HepG2 (cell line): ENCODE measurements around the gene PIP5K1A. TPM values are rescaled to one million over a fixed set of nuclear protein-coding genes. Genes with fewer than 3 reads are reported as not detected.

Experiments used
- ADNP ChIP-seq: sonication (generic); formaldehyde crosslinking; IDR thresholded peaks from 2 replicates; pipeline ENCODE4 v1.4.0; 2020; ENCODE audit warnings: missing genetic modification reagents
- AKAP8 ChIP-seq: sonication (generic); formaldehyde crosslinking; IDR thresholded peaks from 2 replicates; pipeline ENCODE4 v1.5.1; 2020; ENCODE audit warnings: mild to moderate bottlenecking, missing genetic modification reagents
- CBX1 ChIP-seq: IDR thresholded peaks from one replicate; pipeline ENCODE4 v1.6.1; 2016; ENCODE audit warnings: antibody characterized with exemption, low read depth
- CHCHD3 ChIP-seq: sonication (generic); formaldehyde crosslinking; IDR thresholded peaks from 2 replicates; pipeline ENCODE4 v1.8.0; 2022; ENCODE audit warnings: mild to moderate bottlenecking, missing genetic modification reagents, moderate library complexity
- FOSL2 ChIP-seq: sonication (generic); formaldehyde crosslinking; IDR thresholded peaks from 2 replicates; pipeline ENCODE4 v1.4.0; 2020; ENCODE audit warnings: missing genetic modification reagents
- HES4 ChIP-seq: sonication (generic); formaldehyde crosslinking; IDR thresholded peaks from 2 replicates; pipeline ENCODE4 v1.9.0; 2021; ENCODE audit warnings: mild to moderate bottlenecking, missing genetic modification reagents, borderline replicate concordance
- HNRNPL ChIP-seq: fragments of 200-400 bp; formaldehyde crosslinking; IDR thresholded peaks from 2 replicates; pipeline ENCODE4 v1.6.1; 2017; ENCODE audit warnings: mild to moderate bottlenecking, low read depth, low read length
- HOXA7 ChIP-seq: sonication (generic); formaldehyde crosslinking; IDR thresholded peaks from 2 replicates; pipeline ENCODE4 v1.8.1; 2022; ENCODE audit warnings: mild to moderate bottlenecking, missing genetic modification reagents, moderate library complexity
- IRX3 ChIP-seq: sonication (generic); formaldehyde crosslinking; IDR thresholded peaks from 2 replicates; pipeline ENCODE4 v1.8.1; 2023; ENCODE audit warnings: mild to moderate bottlenecking, low read depth, missing genetic modification reagents, borderline replicate concordance
- NAIF1 ChIP-seq: sonication (generic); formaldehyde crosslinking; IDR thresholded peaks from 2 replicates; pipeline ENCODE4 v1.5.0; 2020; ENCODE audit warnings: mild to moderate bottlenecking, missing genetic modification reagents, borderline replicate concordance
- SNRNP70 ChIP-seq: fragments of 200-400 bp; formaldehyde crosslinking; IDR thresholded peaks from 2 replicates; pipeline ENCODE4 v1.6.1; 2017; ENCODE audit warnings: mild to moderate bottlenecking, low read depth, low read length, moderate library complexity
- YY1 ChIP-seq: IDR thresholded peaks from 2 replicates; pipeline ENCODE4 v1.6.1; 2011; ENCODE audit warnings: low read length, low read depth, moderate library complexity, mild to moderate bottlenecking; ENCODE audit not compliant: insufficient read depth, insufficient replicate concordance
- ZC3H4 ChIP-seq: sonication (generic); formaldehyde crosslinking; IDR thresholded peaks from 2 replicates; pipeline ENCODE4 v1.4.0; 2020; ENCODE audit warnings: missing genetic modification reagents, borderline replicate concordance
- ZFY ChIP-seq: sonication (generic); formaldehyde crosslinking; IDR thresholded peaks from 2 replicates; pipeline ENCODE4 v1.4.0; 2020; ENCODE audit warnings: missing genetic modification reagents
- ZNF10 ChIP-seq: sonication (generic); formaldehyde crosslinking; IDR thresholded peaks from 2 replicates; pipeline ENCODE4 v1.4.0; 2020; ENCODE audit warnings: mild to moderate bottlenecking, low read depth, missing genetic modification reagents, borderline replicate concordance
- ZNF224 ChIP-seq: sonication (generic); formaldehyde crosslinking; IDR thresholded peaks from 2 replicates; pipeline ENCODE4 v1.5.0; 2020; ENCODE audit warnings: mild to moderate bottlenecking, missing genetic modification reagents
- ZNF3 ChIP-seq: IDR thresholded peaks from 2 replicates; pipeline ENCODE4 v1.7.0; 2017; ENCODE audit warnings: inconsistent platforms
- ZNF333 ChIP-seq: sonication (generic); formaldehyde crosslinking; IDR thresholded peaks from 2 replicates; pipeline ENCODE4 v1.4.0; 2020; ENCODE audit warnings: mild to moderate bottlenecking, missing genetic modification reagents, borderline replicate concordance
- ZNF460 ChIP-seq: sonication (generic); formaldehyde crosslinking; IDR thresholded peaks from 2 replicates; pipeline ENCODE4 v1.5.1; 2020; ENCODE audit warnings: missing genetic modification reagents, mild to moderate bottlenecking, borderline replicate concordance
- ZNF484 ChIP-seq: sonication (generic); formaldehyde crosslinking; IDR thresholded peaks from 2 replicates; pipeline ENCODE4 v1.5.1; 2020; ENCODE audit warnings: mild to moderate bottlenecking, low read depth, missing genetic modification reagents, borderline replicate concordance
- ZNF607 ChIP-seq: sonication (generic); formaldehyde crosslinking; IDR thresholded peaks from 2 replicates; pipeline ENCODE4 v1.5.1; 2020; ENCODE audit warnings: missing genetic modification reagents, mild to moderate bottlenecking, borderline replicate concordance
- ZNF775 ChIP-seq: sonication (generic); formaldehyde crosslinking; IDR thresholded peaks from 2 replicates; pipeline ENCODE4 v1.4.0; 2020; ENCODE audit warnings: missing genetic modification reagents, mild to moderate bottlenecking, moderate library complexity, borderline replicate concordance
- ZNF883 ChIP-seq: sonication (generic); formaldehyde crosslinking; IDR thresholded peaks from 2 replicates; pipeline ENCODE4 v1.5.1; 2020; ENCODE audit warnings: mild to moderate bottlenecking, missing genetic modification reagents; ENCODE audit errors: not compliant biosample characterization
- polyA plus RNA-seq, 8 experiments: library from polyadenylated mRNA; depleted of rRNA in 3 of 8; stranded (reverse) in 7 of 8; unstranded in 1 of 8; fragments of >200 nt; fragmentation: Illumina TruSeq in 4 of 8; extraction: Trizol in 4 of 8; gene quantifications; 2 replicates each; pipeline versions ENCODE4 v1.2.1 to v1.2.3, GENCODE V29; 2011 to 2016; ENCODE audit warnings: low read depth in 4 of 8, missing spikeins in 1 of 8, mixed read lengths in 1 of 8; ENCODE audit not compliant: insufficient read depth in 1 of 8
- total RNA-seq, 5 experiments: library from RNA; depleted of rRNA; stranded (reverse); fragments of >200 nt; fragmentation: Illumina TruSeq; extraction: Trizol; gene quantifications; 2 replicates each; pipeline ENCODE4 v1.2.3, GENCODE V29; 2016; ENCODE audit warnings: low read depth in 1 of 5
- TF ChIP-seq, protein P1 (sequence below): sonication (generic); formaldehyde crosslinking; IDR thresholded peaks from 2 replicates; pipeline ENCODE4 v1.5.0; 2020; ENCODE audit warnings: mild to moderate bottlenecking, missing genetic modification reagents
- TF ChIP-seq, protein P2 (sequence below): IDR thresholded peaks from 2 replicates; pipeline ENCODE4 v1.6.1; 2016; ENCODE audit warnings: low read depth, control low read depth
- TF ChIP-seq, protein P3 (sequence below): IDR thresholded peaks from 2 replicates; pipeline ENCODE4 v1.6.1; 2016; ENCODE audit warnings: mild to moderate bottlenecking

The PIP5K1A gene
- total and polyA plus RNA-seq, 2 of the 13 experiments (the other 11 are each of a cell fraction or from before 2014, with no cell fraction given): 45.3 to 65.1 TPM

DNA sequence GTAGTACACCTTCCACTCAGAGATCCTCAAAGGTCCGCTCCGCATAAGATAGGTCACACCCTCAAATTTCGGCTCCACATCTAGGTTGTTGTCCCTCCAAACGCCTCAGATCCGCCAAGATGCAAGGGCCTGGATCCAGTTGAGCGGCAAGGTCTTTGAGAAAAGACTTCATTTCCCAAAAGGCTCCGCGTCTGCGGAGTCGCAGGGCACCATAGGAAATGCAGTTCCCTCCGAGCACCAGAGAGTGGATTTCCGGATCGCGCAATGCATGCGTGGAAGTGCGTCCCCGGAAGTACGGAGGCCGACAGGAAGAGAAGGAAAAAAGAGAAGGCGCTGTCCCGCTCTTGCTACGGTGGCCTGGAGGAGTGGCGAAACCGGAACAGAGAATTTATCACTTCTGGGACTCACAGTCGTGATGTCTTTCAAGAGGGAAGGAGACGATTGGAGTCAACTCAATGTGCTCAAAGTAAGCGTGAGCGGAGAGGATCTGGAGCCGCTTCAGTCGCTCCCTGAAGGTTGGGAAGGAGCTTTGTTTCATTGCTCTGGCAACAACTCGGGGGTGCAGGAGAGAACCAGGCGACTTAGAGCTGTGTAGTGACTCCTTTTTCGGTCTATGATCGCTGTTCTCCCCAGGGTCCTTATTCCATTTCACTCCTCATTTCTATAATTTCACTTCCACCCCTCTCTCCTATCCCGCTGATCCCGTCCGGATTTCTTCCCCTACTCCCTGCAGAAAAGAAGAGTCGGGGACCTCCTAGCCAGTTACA lies 32.4 kb upstream of the PIP5K1A start, which contains the start of the genes LYSMD1 and SCNM1 (continued):
- TF ChIP-seq ZC3H4 (CRISPR knock-in tag) (no peak), FOSL2 (CRISPR knock-in tag) (peak; percentile 49), ZNF224 (peak; percentile 72; the same call in 1 of the 2 replicates), ZNF460 (CRISPR knock-in tag) (no peak), HES4 (CRISPR knock-in tag) (peak; percentile 18; the same call in 1 of the 2 replicates), CHCHD3 (no peak), ZNF607 (CRISPR knock-in tag) (no peak; the same call in 1 of the 2 replicates), ZNF883 (CRISPR knock-in tag) (no peak), HNRNPL (no peak), IRX3 (no peak), ZNF484 (no peak), ZNF775 (CRISPR knock-in tag) (no peak), SNRNP70 (no peak), NAIF1 (no peak; the same call in 1 of the 2 replicates), ZNF333 (CRISPR knock-in tag) (no peak), ZNF3 (CRISPR knock-in tag) (no peak), YY1 (no peak), ADNP (CRISPR knock-in tag) (no peak), ZFY (peak; percentile 99), HOXA7 (CRISPR knock-in tag) (no peak), CBX1 (peak; percentile 13), ZNF10 (CRISPR knock-in tag) (no peak), AKAP8 (CRISPR knock-in tag) (no peak)
- TF ChIP-seq, protein P1, sequence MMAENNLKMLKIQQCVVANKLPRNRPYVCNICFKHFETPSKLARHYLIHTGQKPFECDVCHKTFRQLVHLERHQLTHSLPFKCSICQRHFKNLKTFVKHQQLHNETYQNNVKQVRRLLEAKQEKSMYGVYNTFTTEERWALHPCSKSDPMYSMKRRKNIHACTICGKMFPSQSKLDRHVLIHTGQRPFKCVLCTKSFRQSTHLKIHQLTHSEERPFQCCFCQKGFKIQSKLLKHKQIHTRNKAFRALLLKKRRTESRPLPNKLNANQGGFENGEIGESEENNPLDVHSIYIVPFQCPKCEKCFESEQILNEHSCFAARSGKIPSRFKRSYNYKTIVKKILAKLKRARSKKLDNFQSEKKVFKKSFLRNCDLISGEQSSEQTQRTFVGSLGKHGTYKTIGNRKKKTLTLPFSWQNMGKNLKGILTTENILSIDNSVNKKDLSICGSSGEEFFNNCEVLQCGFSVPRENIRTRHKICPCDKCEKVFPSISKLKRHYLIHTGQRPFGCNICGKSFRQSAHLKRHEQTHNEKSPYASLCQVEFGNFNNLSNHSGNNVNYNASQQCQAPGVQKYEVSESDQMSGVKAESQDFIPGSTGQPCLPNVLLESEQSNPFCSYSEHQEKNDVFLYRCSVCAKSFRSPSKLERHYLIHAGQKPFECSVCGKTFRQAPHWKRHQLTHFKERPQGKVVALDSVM (CRISPR knock-in tag): peak; percentile 46; the same call in 1 of the 2 replicates
- TF ChIP-seq, protein P2, sequence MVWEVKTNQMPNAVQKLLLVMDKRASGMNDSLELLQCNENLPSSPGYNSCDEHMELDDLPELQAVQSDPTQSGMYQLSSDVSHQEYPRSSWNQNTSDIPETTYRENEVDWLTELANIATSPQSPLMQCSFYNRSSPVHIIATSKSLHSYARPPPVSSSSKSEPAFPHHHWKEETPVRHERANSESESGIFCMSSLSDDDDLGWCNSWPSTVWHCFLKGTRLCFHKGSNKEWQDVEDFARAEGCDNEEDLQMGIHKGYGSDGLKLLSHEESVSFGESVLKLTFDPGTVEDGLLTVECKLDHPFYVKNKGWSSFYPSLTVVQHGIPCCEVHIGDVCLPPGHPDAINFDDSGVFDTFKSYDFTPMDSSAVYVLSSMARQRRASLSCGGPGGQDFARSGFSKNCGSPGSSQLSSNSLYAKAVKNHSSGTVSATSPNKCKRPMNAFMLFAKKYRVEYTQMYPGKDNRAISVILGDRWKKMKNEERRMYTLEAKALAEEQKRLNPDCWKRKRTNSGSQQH (CRISPR knock-in tag): peak; percentile 12; the same call in 1 of the 2 replicates
- TF ChIP-seq, protein P3, sequence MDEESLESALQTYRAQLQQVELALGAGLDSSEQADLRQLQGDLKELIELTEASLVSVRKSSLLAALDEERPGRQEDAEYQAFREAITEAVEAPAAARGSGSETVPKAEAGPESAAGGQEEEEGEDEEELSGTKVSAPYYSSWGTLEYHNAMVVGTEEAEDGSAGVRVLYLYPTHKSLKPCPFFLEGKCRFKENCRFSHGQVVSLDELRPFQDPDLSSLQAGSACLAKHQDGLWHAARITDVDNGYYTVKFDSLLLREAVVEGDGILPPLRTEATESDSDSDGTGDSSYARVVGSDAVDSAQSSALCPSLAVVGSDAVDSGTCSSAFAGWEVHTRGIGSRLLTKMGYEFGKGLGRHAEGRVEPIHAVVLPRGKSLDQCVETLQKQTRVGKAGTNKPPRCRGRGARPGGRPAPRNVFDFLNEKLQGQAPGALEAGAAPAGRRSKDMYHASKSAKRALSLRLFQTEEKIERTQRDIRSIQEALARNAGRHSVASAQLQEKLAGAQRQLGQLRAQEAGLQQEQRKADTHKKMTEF (CRISPR knock-in tag): peak; percentile 93
